ENCODE data around the gene SHKBP1.
"Not testable (repeated sequence)": the region's sequence is repeated elsewhere in the genome, so short reads cannot be mapped to it uniquely, and the experiment has no call there.

Gene SHKBP1

GRCh38 chr19:40614622-40615411, 38.1 kb downstream of the SHKBP1 start:
- peak; percentile 95 to 98 (median 96) for DNase-seq (ENCODE audit: low read depth in 3 of 3)

- DNase-seq (ENCODE audit: low read depth in 3 of 3), result no peak
Observed at GRCh38 chr19:40616178-40616577, 39.5 kb downstream of the SHKBP1 start.

GRCh38 chr19:40616941-40617340, 40.3 kb downstream of the SHKBP1 start:
- no peak for DNase-seq (ENCODE audit: low read depth in 3 of 3)

- no peak for DNase-seq (ENCODE audit: low read depth in 3 of 3)
Observed at GRCh38 chr19:40617961-40618360, 41.3 kb downstream of the SHKBP1 start.

GRCh38 chr19:40619333-40620160, 42.9 kb downstream of the SHKBP1 start:
- DNase-seq (ENCODE audit: low read depth in 3 of 3), result no peak

- DNase-seq (ENCODE audit: low read depth in 3 of 3), result no peak
Observed at GRCh38 chr19:40620161-40620485, 43.5 kb downstream of the SHKBP1 start.

GRCh38 chr19:40621283-40621682, 44.6 kb downstream of the SHKBP1 start:
- DNase-seq (ENCODE audit: low read depth in 3 of 3), result no peak

- no peak for DNase-seq (ENCODE audit: low read depth in 3 of 3)
Observed at GRCh38 chr19:40621966-40622772, 45.5 kb downstream of the SHKBP1 start.

- DNase-seq (ENCODE audit: low read depth in 3 of 3), result no peak
Observed at GRCh38 chr19:40622773-40623075, 46.1 kb downstream of the SHKBP1 start.

GRCh38 chr19:40623403-40624251, 47.0 kb downstream of the SHKBP1 start:
- DNase-seq (ENCODE audit: low read depth in 3 of 3), result no peak

GRCh38 chr19:40624369-40625153, 47.9 kb downstream of the SHKBP1 start:
- not testable (repeated sequence) for DNase-seq (ENCODE audit: low read depth in 3 of 3)

GRCh38 chr19:40625406-40626120, 48.9 kb downstream of the SHKBP1 start:
- DNase-seq (ENCODE audit: low read depth in 3 of 3), result no peak

GRCh38 chr19:40626918-40627317, 50.2 kb downstream of the SHKBP1 start:
- DNase-seq (ENCODE audit: low read depth in 3 of 3), result no peak

GRCh38 chr19:40627486-40628279, 51.0 kb downstream of the SHKBP1 start:
- no peak for DNase-seq (ENCODE audit: low read depth in 3 of 3)

- no peak for DNase-seq (ENCODE audit: low read depth in 3 of 3)
Observed at GRCh38 chr19:40629346-40629745, 52.7 kb downstream of the SHKBP1 start.

- no peak for DNase-seq (ENCODE audit: low read depth in 3 of 3)
Observed at GRCh38 chr19:40630571-40631160, 54.0 kb downstream of the SHKBP1 start.

- no peak for DNase-seq (ENCODE audit: low read depth in 3 of 3)
Observed at GRCh38 chr19:40632311-40633036, 55.8 kb downstream of the SHKBP1 start.

- no peak for DNase-seq (ENCODE audit: low read depth in 3 of 3)
Observed at GRCh38 chr19:40633207-40633606, 56.5 kb downstream of the SHKBP1 start.
